DOHH2 (cell line): ENCODE results near the gene TPCN2.

ENCODE experiments used
- CTCF ChIP-seq: fragments of 200-600 bp; sonication (generic); IDR thresholded peaks from one replicate; pipeline ENCODE4 v1.5.1; 2014; ENCODE audit warnings: antibody characterized with exemption, mild to moderate bottlenecking, low read depth, low read length; ENCODE audit not compliant: poor library complexity, severe bottlenecking
- EZH2phosphoT487 ChIP-seq: fragments of 200-600 bp; sonication (generic); IDR thresholded peaks from 2 replicates; pipeline ENCODE4 v1.6.1; 2017; ENCODE audit warnings: borderline replicate concordance, mild to moderate bottlenecking, antibody characterized with exemption, low read length, moderate library complexity, mixed read lengths

DNA sequence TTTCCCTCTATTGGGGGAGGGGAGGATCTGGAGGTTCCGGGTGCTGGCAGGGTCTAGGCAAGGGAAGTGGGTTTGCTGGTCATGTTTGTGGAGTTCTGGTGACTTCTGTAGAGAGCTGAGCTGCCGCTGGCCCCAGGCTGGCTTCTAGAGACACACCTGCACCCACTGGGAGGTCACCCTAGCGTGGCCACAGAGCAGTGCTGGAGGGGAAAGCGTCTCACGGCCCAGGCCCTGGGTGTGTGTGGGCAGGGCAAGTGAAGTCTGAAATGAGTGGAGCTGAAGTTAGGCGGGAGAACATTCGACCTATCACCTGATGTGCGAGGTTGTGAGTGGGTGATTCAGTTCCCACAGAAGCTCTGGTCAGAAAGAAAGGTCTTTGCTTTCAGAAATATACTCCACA, 134.9 kb downstream of the TPCN2 start:
- TF ChIP-seq CTCF (no peak), EZH2phosphoT487 (no peak)
